Measurements from ENCODE around the gene PANK2.

- TF ChIP-seq, protein P1, sequence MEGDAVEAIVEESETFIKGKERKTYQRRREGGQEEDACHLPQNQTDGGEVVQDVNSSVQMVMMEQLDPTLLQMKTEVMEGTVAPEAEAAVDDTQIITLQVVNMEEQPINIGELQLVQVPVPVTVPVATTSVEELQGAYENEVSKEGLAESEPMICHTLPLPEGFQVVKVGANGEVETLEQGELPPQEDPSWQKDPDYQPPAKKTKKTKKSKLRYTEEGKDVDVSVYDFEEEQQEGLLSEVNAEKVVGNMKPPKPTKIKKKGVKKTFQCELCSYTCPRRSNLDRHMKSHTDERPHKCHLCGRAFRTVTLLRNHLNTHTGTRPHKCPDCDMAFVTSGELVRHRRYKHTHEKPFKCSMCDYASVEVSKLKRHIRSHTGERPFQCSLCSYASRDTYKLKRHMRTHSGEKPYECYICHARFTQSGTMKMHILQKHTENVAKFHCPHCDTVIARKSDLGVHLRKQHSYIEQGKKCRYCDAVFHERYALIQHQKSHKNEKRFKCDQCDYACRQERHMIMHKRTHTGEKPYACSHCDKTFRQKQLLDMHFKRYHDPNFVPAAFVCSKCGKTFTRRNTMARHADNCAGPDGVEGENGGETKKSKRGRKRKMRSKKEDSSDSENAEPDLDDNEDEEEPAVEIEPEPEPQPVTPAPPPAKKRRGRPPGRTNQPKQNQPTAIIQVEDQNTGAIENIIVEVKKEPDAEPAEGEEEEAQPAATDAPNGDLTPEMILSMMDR (IDR thresholded peaks at IDR 0.05) = no peak
- no peak for TF ChIP-seq POLR2A (IDR thresholded peaks at IDR 0.05)
These were observed 14.9 kb upstream of the PANK2 start for GRCh38 chr20:3874194-3874844.

Measured in lower leg skin (tissue), 3 donors.